HG02973 (cell line): Measurements from ENCODE around the gene ANO1.
"Not testable (repeated sequence)": the region's sequence is repeated elsewhere in the genome, so short reads cannot be mapped to it uniquely, and the experiment has no call there.

Experiments used
- ATAC-seq: cut with Tn5 transposase; IDR thresholded peaks from one replicate; pipeline ENCODE4 v1.9.1; 2021; ENCODE audit warnings: moderate library complexity; ENCODE audit not compliant: unreplicated experiment

Gene ANO1

GRCh38 chr11:70183483-70184176, 105.5 kb downstream of the ANO1 start:
- ATAC-seq, result no peak

GRCh38 chr11:70184396-70184795, 106.3 kb downstream of the ANO1 start:
- no peak for ATAC-seq

- no peak for ATAC-seq
Measured at GRCh38 chr11:70185348-70186055, 107.4 kb downstream of the ANO1 start.

DNA sequence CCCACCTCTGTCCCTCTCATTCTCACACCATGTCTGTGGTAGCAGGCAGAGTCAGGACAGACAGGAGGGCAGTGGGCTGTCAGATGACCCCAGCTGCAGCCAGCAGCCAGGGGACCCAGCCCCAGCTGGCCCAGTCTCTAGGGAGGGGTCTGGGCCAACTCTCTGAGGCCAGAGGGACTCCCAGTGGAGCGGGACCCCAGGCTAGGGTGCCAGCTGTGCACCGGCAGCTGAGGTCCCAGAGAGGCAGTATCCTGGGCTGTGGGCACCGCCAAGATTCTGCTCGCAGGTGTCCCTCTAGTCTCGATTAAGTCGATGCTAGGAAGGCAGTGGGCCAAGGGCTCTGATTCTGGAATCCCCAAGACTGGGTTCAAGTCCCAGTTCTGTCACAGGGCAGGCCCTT, 108.3 kb downstream of the ANO1 start:
- no peak for ATAC-seq

DNA sequence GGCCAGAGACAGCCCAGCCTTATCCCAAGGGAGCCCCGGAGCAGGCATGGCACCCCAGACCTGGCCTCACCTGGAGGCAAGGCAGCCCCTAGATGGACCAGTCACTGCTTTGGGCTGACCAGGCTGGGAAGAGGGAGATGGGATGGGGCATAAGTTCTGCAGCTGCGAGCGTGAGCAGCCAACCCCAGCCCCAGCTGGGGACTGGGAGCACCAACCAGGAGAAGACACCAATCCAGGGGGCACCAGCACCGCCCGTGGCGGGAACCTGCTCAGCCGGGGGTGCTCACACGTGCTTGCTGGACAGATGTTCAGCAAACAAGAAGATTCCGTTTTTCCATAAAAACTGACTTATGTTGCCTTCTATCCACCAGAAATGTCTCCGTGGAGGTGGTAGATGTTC, 108.8 kb downstream of the ANO1 start:
- no peak for ATAC-seq

DNA sequence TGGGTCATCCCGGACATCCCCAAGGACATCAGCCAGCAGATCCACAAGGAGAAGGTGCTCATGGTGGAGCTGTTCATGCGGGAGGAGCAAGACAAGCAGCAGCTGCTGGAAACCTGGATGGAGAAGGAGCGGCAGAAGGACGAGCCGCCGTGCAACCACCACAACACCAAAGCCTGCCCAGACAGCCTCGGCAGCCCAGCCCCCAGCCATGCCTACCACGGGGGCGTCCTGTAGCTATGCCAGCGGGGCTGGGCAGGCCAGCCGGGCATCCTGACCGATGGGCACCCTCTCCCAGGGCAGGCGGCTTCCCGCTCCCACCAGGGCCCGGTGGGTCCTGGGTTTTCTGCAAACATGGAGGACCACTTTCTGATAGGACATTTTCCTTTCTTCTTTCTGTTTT, 109.7 kb downstream of the ANO1 start:
- no peak for ATAC-seq

GRCh38 chr11:70189622-70190021, 111.5 kb downstream of the ANO1 start:
- no peak for ATAC-seq

- ATAC-seq, result no peak
Measured at GRCh38 chr11:70191495-70192140, 113.5 kb downstream of the ANO1 start.

GRCh38 chr11:70192666-70193410, 114.7 kb downstream of the ANO1 start:
- no peak for ATAC-seq

DNA sequence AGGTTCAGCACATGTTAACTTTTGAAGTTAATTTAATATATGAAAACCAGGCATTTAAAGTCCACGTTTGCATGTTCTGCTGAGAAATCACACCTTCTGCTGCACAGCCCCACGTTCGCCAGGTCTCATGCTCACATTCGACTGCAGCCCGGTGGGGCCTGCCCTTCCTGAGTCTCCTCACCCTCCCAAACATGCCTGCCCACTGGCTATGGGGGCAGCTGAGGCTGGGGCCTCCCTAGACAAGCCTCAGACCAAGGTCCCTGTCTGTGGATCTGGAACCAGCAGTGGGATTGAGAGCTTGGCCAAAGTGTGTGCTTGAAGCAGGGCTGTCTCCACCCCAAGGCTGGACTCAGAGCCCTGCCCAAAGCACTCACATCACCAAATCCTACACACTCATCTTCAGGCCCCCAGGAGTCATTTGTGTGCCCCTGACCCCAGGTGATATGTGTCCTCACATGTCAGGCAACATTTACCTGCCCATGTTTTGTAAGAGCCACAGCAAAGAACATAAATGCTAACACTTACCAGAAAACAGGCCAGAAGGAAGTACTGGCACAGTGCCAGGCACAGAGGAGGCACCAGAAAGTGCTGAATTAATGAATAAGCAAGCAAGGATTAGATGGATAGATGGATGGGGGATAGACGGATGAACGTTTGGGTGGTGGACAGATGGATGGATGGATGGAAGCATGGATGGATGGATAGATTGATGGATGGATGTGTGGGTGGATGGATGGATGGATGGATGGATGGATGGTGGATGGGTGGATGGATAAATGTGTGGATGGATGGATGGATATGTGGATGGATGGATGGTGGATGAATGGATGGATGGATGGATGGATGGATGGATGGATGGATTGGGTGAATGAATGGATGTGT, 115.5 kb downstream of the ANO1 start:
- ATAC-seq, result no peak

GRCh38 chr11:70194792-70195791, 117.0 kb downstream of the ANO1 start:
- ATAC-seq, result no peak

- no peak for ATAC-seq
Measured at GRCh38 chr11:70200212-70200844, 122.2 kb downstream of the ANO1 start.

- ATAC-seq, result not testable (repeated sequence)
Measured at GRCh38 chr11:70201047-70201446, 122.9 kb downstream of the ANO1 start.

DNA sequence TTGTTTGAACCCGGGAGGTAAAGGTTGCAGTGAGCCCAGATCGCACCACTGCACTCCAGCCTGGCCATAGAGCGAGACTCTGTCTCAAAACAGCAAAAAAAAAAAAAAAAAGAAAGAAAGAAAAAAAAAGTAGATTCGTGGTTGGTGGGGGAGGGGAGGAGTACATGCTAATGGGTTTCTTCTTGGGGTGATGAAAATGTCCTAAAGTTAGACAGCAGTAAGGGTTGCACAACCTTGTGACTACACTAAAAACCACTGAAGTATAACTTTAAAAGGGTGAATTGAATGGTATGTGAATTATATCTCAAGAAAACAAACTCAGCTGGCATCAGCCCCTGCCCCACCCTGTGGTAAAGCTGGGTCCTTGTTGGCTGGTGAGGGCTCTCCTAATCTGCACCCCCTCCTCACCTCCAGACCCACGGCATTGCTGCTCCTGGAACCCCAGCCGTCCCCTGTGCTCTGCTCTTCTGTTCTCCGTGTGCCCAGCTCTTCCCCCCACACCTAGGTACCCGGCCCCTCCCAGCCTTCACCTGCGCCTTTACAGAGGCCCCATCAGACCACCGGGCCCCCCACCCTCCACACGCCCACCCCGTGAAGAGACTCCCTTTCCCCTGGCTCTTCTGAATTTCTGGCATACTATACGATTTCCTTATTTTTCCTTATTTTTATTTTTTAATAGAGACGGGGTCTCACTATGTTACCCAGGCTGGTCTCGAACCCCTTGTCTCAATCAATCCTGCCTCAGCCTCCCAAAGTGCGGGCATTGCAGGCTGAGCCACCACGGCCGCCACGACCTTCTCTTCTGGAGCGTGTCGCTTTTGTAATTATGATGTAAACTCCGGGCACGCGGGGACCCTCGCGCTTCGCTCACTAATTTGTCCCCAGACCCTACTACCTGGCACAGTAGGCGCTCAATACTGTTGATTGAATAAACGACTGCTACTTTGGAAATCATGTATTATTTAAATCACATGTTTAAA, 124.1 kb downstream of the ANO1 start:
- ATAC-seq, result no peak

DNA sequence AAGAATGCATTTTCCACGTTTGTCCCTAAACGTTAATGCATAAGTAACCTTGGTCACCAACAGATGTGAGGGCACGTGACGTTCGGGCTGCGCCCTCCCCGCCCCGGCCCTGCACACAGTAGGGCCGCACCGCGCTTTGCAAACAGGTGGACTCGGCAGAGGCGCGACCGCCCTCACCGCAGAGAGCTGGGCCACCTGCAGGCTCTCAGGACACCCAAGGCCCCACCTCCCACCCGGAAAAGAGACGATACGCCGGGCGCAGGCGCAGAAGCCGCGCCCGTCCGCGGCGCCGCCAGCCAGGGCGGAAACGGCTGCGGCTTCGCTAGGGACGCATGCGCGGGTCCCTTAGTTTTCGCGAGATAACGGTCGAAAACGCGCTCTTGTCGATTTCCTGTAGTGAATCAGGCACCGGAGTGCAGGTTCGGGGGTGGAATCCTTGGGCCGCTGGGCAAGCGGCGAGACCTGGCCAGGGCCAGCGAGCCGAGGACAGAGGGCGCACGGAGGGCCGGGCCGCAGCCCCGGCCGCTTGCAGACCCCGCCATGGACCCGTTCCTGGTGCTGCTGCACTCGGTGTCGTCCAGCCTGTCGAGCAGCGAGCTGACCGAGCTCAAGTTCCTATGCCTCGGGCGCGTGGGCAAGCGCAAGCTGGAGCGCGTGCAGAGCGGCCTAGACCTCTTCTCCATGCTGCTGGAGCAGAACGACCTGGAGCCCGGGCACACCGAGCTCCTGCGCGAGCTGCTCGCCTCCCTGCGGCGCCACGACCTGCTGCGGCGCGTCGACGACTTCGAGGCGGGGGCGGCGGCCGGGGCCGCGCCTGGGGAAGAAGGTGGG, 125.0 kb downstream of the ANO1 start, which contains the start of gene FADD:
TSS of gene FADD (plus strand) at position 377 of the 831 bp plus-strand sequence. CDS start at position 541, 164 bp downstream.
- peak; percentile 61 for ATAC-seq

- ATAC-seq, result peak; percentile 25
Measured at GRCh38 chr11:70203751-70204465, 125.8 kb downstream of the ANO1 start.
